ENCODE data around the gene TLR5.
"Not testable (repeated sequence)": the region's sequence is repeated elsewhere in the genome, so short reads cannot be mapped to it uniquely, and the experiment has no call there.

The TLR5 gene

GRCh38 chr1:223142795-223143536, at the start of gene TLR5:
Gene TLR5 (minus strand): TSS chr1:223143248. CDS start chr1:223113031, 30,217 bp downstream.
- DNase-seq (ENCODE audit: low read depth) = peak; percentile 83

- peak; percentile 48 for DNase-seq (ENCODE audit: low read depth)
Observed at GRCh38 chr1:223189903-223190724, 47.1 kb upstream of the TLR5 start.

GRCh38 chr1:223189525-223189902, 46.5 kb upstream of the TLR5 start:
- DNase-seq (ENCODE audit: low read depth) = no peak

GRCh38 chr1:223188618-223189356, 45.7 kb upstream of the TLR5 start:
- no peak for DNase-seq (ENCODE audit: low read depth)

- no peak for DNase-seq (ENCODE audit: low read depth)
Observed at GRCh38 chr1:223186800-223187199, 43.8 kb upstream of the TLR5 start.

- DNase-seq (ENCODE audit: low read depth) = no peak
Observed at GRCh38 chr1:223183268-223183862, 40.3 kb upstream of the TLR5 start.

- no peak for DNase-seq (ENCODE audit: low read depth)
Observed at GRCh38 chr1:223180731-223181321, 37.8 kb upstream of the TLR5 start.

- no peak for DNase-seq (ENCODE audit: low read depth)
Observed at GRCh38 chr1:223179786-223180185, 36.7 kb upstream of the TLR5 start.

- DNase-seq (ENCODE audit: low read depth) = no peak
Observed at GRCh38 chr1:223179280-223179679, 36.2 kb upstream of the TLR5 start.

GRCh38 chr1:223177681-223178080, 34.6 kb upstream of the TLR5 start:
- no peak for DNase-seq (ENCODE audit: low read depth)

GRCh38 chr1:223176437-223176836, 33.4 kb upstream of the TLR5 start:
- DNase-seq (ENCODE audit: low read depth) = no peak

- no peak for DNase-seq (ENCODE audit: low read depth)
Observed at GRCh38 chr1:223175633-223176032, 32.6 kb upstream of the TLR5 start.

- DNase-seq (ENCODE audit: low read depth) = no peak
Observed at GRCh38 chr1:223175032-223175431, 32.0 kb upstream of the TLR5 start.

GRCh38 chr1:223169458-223169857, 26.4 kb upstream of the TLR5 start:
- DNase-seq (ENCODE audit: low read depth) = not testable (repeated sequence)

- no peak for DNase-seq (ENCODE audit: low read depth)
Observed at GRCh38 chr1:223161321-223161720, 18.3 kb upstream of the TLR5 start.

- no peak for DNase-seq (ENCODE audit: low read depth)
Observed at GRCh38 chr1:223156343-223156742, 13.3 kb upstream of the TLR5 start.

- DNase-seq (ENCODE audit: low read depth) = no peak
Observed at GRCh38 chr1:223155153-223155552, 12.1 kb upstream of the TLR5 start.

GRCh38 chr1:223153177-223154119, 10.4 kb upstream of the TLR5 start:
- DNase-seq (ENCODE audit: low read depth) = no peak

- no peak for DNase-seq (ENCODE audit: low read depth)
Observed at GRCh38 chr1:223152399-223152798, 9.4 kb upstream of the TLR5 start.

GRCh38 chr1:223150443-223150842, 7.4 kb upstream of the TLR5 start:
- DNase-seq (ENCODE audit: low read depth) = no peak

GRCh38 chr1:223147873-223148272, 4.8 kb upstream of the TLR5 start:
- no peak for DNase-seq (ENCODE audit: low read depth)

Measured in stimulated activated CD8-positive, alpha-beta memory T cell treated with anti-CD3 and anti-CD28 coated beads, Interleukin-4, amount 100 ng/mL, for 24 hours (primary cell).